Activated CD8-positive, alpha-beta T cell treated with anti-CD3 and anti-CD28 coated beads for 36 hours (primary cell): ENCODE measurements around the gene NOS1. TPM values are rescaled to one million over a fixed set of nuclear protein-coding genes. Genes with fewer than 3 reads are reported as not detected.
"Not testable (repeated sequence)": the region's sequence is repeated elsewhere in the genome, so short reads cannot be mapped to it uniquely, and the experiment has no call there.

Source experiments
- ATAC-seq: fragments of 200-7000 bp; cut with Tn5 transposase; one replicate; pipeline ENCODE4 v1.10.0; 2021; ENCODE audit warnings: mild to moderate bottlenecking, moderate library complexity
- CTCF ChIA-PET: fragments of 350-600 bp; sonication (Branson Sonifier 250); formaldehyde crosslinking; loops from one replicate; lab custom pipeline; 2021; ENCODE audit warnings: antibody characterized with exemption; lab: Charles Lee
- POLR2A ChIA-PET: fragments of 350-600 bp; sonication (Branson Sonifier 250); formaldehyde crosslinking; loops from one replicate; lab custom pipeline; 2021; ENCODE audit warnings: antibody characterized with exemption; lab: Charles Lee
- DNase-seq: peaks from one replicate; pipeline ENCODE4 v3.0.0-alpha.2; 2020
- H3K27ac Mint-ChIP-seq: one replicate; pipeline ENCODE4 v1.8.0; 2021; ENCODE audit warnings: mild to moderate bottlenecking, mixed read lengths
- H3K27me3 Mint-ChIP-seq: one replicate; pipeline ENCODE4 v1.8.0; 2021; ENCODE audit warnings: mixed read lengths
- H3K36me3 Mint-ChIP-seq: one replicate; pipeline ENCODE4 v1.8.0; 2021; ENCODE audit warnings: low read depth, mixed read lengths
- H3K4me1 Mint-ChIP-seq: one replicate; pipeline ENCODE4 v1.8.0; 2021; ENCODE audit warnings: low read depth, mixed read lengths
- H3K4me3 Mint-ChIP-seq: one replicate; pipeline ENCODE4 v1.8.0; 2021; ENCODE audit warnings: mild to moderate bottlenecking, moderate library complexity, mixed read lengths
- H3K9me3 Mint-ChIP-seq: one replicate; pipeline ENCODE4 v1.8.0; 2021; ENCODE audit warnings: mixed read lengths
- CTCF ChIP-seq: fragments of 200-600 bp; IDR thresholded peaks from one replicate; pipeline ENCODE4 v1.8.0; 2022; ENCODE audit warnings: antibody characterized with exemption, mild to moderate bottlenecking
- intact Hi-C: fragments of 100-400 bp; cut with micrococcal nuclease; formaldehyde crosslinking; loops from one replicate; pipeline ENCODE4 v1.10.0; 2022
- total RNA-seq, 2 experiments: library from RNA; stranded (reverse); gene quantifications; one replicate each; pipeline ENCODE4 v1.2.3, GENCODE V29; 2021

Gene NOS1
- total RNA-seq, 2 experiments from 2014 or later, result not detected

DNA sequence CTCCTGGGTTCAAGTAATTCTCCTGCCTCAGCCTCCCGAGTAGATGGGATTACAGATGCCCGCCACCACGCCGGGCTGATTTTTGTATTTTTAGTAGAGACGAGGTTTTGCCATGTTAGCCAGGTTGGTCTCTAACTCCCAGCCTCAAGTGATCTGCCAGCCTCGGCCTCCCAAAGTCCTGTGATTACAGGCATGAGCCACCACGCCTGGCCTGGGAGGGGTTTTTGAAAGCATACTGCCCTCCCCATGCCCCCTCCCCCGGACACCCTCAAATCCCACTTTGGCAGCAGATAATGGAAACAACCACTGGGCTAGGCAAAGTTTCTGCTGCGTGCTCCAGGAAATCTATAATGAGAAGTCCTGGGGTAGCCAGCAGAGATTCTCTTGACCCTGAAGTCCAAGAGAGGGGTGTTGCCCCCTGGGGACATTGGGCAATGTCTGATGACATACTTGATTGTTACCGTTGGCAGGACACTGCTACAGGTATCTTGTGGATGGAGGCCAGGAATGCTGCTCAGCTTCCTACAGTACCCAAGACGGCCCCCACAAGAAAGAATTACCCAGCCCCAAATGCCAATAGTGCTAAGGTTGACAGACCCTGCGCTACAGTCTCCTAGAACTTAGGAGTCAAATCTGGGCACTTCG lies 152.5 kb downstream of the NOS1 start:
- H3K4me3 Mint-ChIP-seq, result no peak overlapping the region
- no peaks in the 10 kb centered on the region for H3K36me3 Mint-ChIP-seq
- POLR2A ChIA-PET, result no interaction called here
- intact Hi-C loops, result no loop called here
- H3K9me3 Mint-ChIP-seq, result no peaks in the 10 kb centered on the region
- CTCF ChIA-PET, result interaction anchor here (1.3 kb wide), 1 partner anchor 9 kb away, joined by 5 read pairs; no protein-coding TSS in a partner anchor
- no peak for DNase-seq
- H3K4me1 Mint-ChIP-seq, result no peaks in the 10 kb centered on the region
- ATAC-seq, result no peak
- TF ChIP-seq CTCF, result no peak
- peaks cover 9% of the 10 kb centered on the region for H3K27me3 Mint-ChIP-seq
- no peak overlapping the region for H3K27ac Mint-ChIP-seq

- Mint-ChIP-seq H3K4me3 (no peak overlapping the region), H3K27me3 (peaks cover 9% of the 10 kb centered on the region), H3K9me3 (no peaks in the 10 kb centered on the region), H3K27ac (no peak overlapping the region), H3K4me1 (no peaks in the 10 kb centered on the region), H3K36me3 (no peaks in the 10 kb centered on the region)
- CTCF ChIA-PET, result no interaction called here
- POLR2A ChIA-PET, result no interaction called here
- TF ChIP-seq CTCF, result no peak
- DNase-seq, result no peak
- ATAC-seq, result no peak
- intact Hi-C loops, result no loop called here
Observed at GRCh38 chr12:117208206-117208605, 153.2 kb downstream of the NOS1 start.

- Mint-ChIP-seq H3K27ac (no peak overlapping the region), H3K4me1 (no peaks in the 10 kb centered on the region), H3K36me3 (no peaks in the 10 kb centered on the region), H3K9me3 (no peaks in the 10 kb centered on the region), H3K4me3 (no peak overlapping the region), H3K27me3 (peaks cover 9% of the 10 kb centered on the region)
- DNase-seq (no peak), ATAC-seq (no peak)
- ChIA-PET CTCF (no interaction called here), POLR2A (no interaction called here)
- intact Hi-C loops, result no loop called here
- no peak for TF ChIP-seq CTCF
Observed at GRCh38 chr12:117207675-117208074, 153.8 kb downstream of the NOS1 start.

GRCh38 chr12:117202556-117202955 lies 158.9 kb downstream of the NOS1 start:
- ATAC-seq (no peak), DNase-seq (no peak)
- no peak overlapping the region for H3K27ac Mint-ChIP-seq
- ChIA-PET CTCF (interaction anchor here (3.8 kb wide), 1 partner anchor 11 kb away, joined by 22 read pairs; no protein-coding TSS in a partner anchor), POLR2A (no interaction called here)
- H3K4me3 Mint-ChIP-seq, result no peak overlapping the region
- no peaks in the 10 kb centered on the region for H3K4me1 Mint-ChIP-seq
- H3K9me3 Mint-ChIP-seq, result no peaks in the 10 kb centered on the region
- H3K27me3 Mint-ChIP-seq, result peaks cover 5% of the 10 kb centered on the region
- H3K36me3 Mint-ChIP-seq, result no peaks in the 10 kb centered on the region
- intact Hi-C loops, result no loop called here
- TF ChIP-seq CTCF, result no peak

- H3K4me1 Mint-ChIP-seq, result no peaks in the 10 kb centered on the region
- ChIA-PET CTCF (interaction anchor here (3.8 kb wide), 1 partner anchor 11 kb away, joined by 22 read pairs; no protein-coding TSS in a partner anchor), POLR2A (no interaction called here)
- intact Hi-C loops, result no loop called here
- H3K9me3 Mint-ChIP-seq, result no peaks in the 10 kb centered on the region
- H3K27ac Mint-ChIP-seq, result no peak overlapping the region
- DNase-seq (no peak), ATAC-seq (no peak)
- no peaks in the 10 kb centered on the region for H3K36me3 Mint-ChIP-seq
- H3K27me3 Mint-ChIP-seq, result peaks cover 7% of the 10 kb centered on the region
- H3K4me3 Mint-ChIP-seq, result no peak overlapping the region
- TF ChIP-seq CTCF, result no peak
Observed at GRCh38 chr12:117202033-117202432, 159.4 kb downstream of the NOS1 start.

DNA sequence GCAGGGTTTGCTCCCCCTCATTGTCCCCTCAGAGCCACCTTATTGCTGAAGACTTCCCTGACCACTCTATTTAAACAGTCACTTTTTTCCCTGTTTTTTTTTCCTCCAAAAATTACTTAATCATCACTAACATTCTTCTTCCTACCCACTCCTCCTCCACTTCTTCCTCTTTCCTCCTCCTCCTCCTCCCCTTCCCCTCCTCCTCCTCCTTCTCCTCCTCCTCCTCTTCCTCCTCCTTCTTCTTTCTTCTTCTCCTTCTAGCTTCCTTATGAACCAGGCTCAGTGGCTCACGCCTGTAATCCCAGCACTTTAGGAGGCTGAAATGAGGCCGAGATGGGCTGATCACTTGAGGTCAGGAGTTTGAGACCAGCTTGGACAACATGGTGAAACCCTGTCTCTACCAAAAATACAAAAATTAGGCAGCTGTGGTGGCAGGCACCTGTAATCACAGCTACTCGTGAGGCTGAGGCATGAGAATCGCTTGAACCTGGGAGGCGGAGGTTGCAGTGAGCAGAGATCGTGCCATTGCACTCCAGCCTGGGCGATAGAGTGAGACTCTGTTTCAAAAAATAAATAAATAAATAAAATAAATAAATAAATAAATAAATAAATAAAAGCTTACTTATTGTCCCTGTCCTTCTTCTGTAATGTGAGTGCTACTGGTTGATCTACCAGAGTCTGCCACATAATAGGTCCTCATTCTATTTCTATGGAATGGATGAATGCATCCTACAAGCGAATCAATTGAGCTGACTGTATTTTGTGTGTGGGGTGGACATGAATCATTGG lies 161.3 kb downstream of the NOS1 start:
- POLR2A ChIA-PET, H3K9me3 Mint-ChIP-seq, H3K27ac Mint-ChIP-seq, ATAC-seq, DNase-seq, H3K36me3 Mint-ChIP-seq, H3K27me3 Mint-ChIP-seq, intact Hi-C loops, H3K4me1 Mint-ChIP-seq, H3K4me3 Mint-ChIP-seq: not testable (repeated sequence)
- CTCF ChIA-PET, result interaction anchor here (1.3 to 3.8 kb wide), 4 partner anchors 9 to 657 kb away, joined by 3 to 22 read pairs (median 4); no protein-coding TSS in a partner anchor

GRCh38 chr12:117196334-117196733 lies 165.1 kb downstream of the NOS1 start:
- CTCF ChIA-PET, H3K4me1 Mint-ChIP-seq, H3K36me3 Mint-ChIP-seq, POLR2A ChIA-PET, H3K27ac Mint-ChIP-seq, H3K27me3 Mint-ChIP-seq, H3K9me3 Mint-ChIP-seq, ATAC-seq, H3K4me3 Mint-ChIP-seq, DNase-seq, intact Hi-C loops: not testable (repeated sequence)
